DND-41 (cell line): ENCODE data around the gene FLVCR2.

Source experiments
- EZH2 ChIP-seq: IDR thresholded peaks from 3 replicates; pipeline ENCODE4 v1.6.1; 2012; ENCODE audit warnings: borderline replicate concordance, low read depth, mild to moderate bottlenecking, moderate library complexity, low read length, inconsistent platforms; ENCODE audit not compliant: severe bottlenecking
- TF ChIP-seq, protein P1 (sequence below): IDR thresholded peaks from 2 replicates; pipeline ENCODE4 v1.5.1; 2012; ENCODE audit warnings: borderline replicate concordance, low read length, moderate library complexity, mild to moderate bottlenecking; ENCODE audit not compliant: poor library complexity, severe bottlenecking; ENCODE audit errors: extremely low read depth

GRCh38 chr14:75658957-75659356 lies 80.5 kb downstream of the FLVCR2 start:
- TF ChIP-seq, protein P1, sequence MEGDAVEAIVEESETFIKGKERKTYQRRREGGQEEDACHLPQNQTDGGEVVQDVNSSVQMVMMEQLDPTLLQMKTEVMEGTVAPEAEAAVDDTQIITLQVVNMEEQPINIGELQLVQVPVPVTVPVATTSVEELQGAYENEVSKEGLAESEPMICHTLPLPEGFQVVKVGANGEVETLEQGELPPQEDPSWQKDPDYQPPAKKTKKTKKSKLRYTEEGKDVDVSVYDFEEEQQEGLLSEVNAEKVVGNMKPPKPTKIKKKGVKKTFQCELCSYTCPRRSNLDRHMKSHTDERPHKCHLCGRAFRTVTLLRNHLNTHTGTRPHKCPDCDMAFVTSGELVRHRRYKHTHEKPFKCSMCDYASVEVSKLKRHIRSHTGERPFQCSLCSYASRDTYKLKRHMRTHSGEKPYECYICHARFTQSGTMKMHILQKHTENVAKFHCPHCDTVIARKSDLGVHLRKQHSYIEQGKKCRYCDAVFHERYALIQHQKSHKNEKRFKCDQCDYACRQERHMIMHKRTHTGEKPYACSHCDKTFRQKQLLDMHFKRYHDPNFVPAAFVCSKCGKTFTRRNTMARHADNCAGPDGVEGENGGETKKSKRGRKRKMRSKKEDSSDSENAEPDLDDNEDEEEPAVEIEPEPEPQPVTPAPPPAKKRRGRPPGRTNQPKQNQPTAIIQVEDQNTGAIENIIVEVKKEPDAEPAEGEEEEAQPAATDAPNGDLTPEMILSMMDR = no peak
- no peak for TF ChIP-seq EZH2
